DMS53 (cell line): Measurements from ENCODE around the gene SMC4.
"Not testable (repeated sequence)": the region's sequence is repeated elsewhere in the genome, so short reads cannot be mapped to it uniquely, and the experiment has no call there.

Source experiments
- DNase-seq: peaks from one replicate; lab custom pipeline; 2025; lab: John Stamatoyannopoulos, UW

SMC4 gene

DNA sequence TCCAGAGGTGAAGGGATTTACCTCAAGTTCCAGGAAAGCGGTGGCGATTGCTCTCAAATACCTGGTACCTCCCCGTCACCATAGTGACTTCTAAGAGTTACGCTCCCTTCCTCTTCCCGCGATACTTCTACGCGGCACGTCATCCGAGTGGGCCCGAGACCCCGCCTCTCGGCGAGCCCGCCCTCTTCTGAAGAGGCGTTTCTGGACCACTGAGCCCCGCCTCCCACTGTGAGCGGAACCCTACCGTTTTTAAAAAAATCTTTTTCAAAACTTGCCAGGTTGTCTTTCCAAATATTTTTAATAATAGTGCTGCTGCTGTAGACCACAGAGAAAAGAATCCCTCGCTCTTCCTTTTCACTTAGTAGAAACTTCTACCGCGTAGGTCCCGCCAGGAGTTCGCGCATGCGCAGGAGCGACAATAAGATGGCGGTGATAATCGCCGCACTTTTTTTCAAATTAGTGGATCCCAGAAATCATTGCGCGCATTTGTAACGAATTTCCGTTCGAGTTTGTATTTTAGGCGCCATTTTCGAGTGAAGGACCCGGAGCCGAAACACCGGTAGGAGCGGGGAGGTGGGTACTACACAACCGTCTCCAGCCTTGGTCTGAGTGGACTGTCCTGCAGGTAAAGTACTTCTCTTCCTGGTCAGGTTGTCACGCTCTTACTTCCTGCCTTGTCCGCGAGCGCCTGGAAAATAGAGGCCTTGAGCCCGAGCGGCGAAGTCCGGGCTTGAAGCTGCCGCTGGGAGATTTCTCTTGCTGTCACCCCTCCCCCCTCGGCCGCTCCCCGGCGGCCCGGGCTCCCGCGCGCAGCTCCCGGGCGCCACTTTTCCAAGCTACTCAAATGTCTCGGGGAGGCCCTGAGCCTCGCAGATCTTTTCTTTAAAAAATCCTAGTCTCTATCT is at the start of gene SMC4, which contains the start of gene IFT80:
Gene SMC4, plus strand, starts transcription at position 526 of the 905 bp plus-strand sequence. CDS start 1,177 bp downstream, outside the sequence.
Gene IFT80, minus strand, starts transcription at position 101 of the 905 bp plus-strand sequence. CDS start 14,625 bp downstream, outside the sequence.
- peak; percentile 97 for DNase-seq

GRCh38 chr3:160355826-160356225 is 43.6 kb upstream of the SMC4 start:
- no peak for DNase-seq

DNA sequence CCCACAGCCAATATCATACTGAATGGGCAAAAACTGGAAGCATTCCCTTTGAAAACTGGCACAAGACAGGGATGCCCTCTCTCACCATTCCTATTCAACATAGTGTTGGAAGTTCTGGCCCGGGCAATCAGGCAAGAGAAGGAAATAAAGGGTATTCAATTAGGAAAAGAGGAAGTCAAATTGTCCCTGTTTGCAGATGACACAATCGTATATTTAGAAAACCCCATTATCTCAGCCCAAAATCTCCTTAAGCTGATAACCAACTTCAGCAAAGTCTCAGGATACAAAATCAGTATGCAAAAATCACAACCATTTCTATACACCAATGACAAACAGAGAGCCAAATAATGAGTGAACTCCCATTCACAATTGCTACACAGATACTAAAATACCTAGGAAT is 36.6 kb upstream of the SMC4 start:
- not testable (repeated sequence) for DNase-seq

GRCh38 chr3:160365869-160366522 is 33.5 kb upstream of the SMC4 start:
- peak; percentile 27 for DNase-seq

DNA sequence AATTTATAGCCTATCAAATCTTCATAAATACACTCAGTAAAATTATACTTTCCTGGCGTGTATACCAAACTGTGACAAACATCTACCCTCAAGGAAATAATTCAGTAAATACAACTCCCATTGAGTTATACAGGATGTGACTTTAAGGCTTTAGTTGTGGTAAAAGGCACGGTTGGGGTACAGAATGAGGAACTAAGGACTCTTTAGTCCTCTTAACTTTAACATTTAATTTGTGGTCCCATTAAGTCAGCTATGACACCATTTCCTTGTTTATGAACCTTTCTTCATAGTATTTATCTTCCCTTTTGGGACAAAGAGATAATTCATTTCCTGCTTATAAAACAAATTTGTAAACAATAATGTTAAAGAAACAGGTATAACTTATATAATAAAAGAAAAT is 30.6 kb upstream of the SMC4 start:
- DNase-seq = peak; percentile 5

GRCh38 chr3:160369784-160370183 is 29.7 kb upstream of the SMC4 start:
- no peak for DNase-seq

DNA sequence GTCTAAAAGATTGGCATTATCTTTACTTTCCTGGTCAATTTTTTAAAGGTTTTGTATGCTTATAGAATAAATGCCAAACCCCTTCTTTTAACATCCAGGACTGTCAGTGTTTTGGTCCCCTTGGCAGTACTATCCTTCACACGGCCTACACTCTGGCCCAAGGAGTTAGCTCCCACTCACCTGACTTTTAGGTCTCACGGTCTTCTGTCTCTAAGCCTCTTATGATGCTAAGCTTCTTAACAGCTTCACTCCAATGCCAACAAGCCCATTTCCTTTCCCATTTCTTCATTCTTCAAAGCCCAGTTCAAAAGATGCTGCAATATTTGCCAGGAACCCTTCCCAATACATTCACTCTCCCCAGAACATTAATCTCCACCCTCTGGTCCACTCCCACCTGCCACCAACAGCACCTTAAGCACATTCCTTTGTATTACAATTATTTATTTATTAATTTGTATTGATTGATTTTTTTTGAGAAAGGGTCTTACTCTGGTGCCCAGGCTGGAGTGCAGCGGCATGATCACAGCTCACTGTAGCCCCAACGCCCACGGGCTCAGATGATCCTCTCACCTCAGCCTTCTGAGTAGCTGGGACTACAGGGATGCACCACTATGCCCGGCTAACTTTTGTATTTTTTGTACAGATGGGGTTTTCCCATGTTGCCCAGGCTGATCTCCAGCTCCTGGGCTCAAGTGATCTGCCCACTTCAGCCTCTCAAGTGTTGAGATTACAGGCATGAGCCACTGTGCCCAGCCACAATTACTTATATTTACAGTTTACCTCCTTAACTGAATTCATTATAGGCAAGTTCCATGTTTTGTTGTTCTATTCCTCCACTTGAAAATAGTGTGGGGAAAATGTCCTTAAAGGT is 28.2 kb upstream of the SMC4 start:
- peak; percentile 48 for DNase-seq

- DNase-seq = peak; percentile 3
These were observed 26.7 kb upstream of the SMC4 start for GRCh38 chr3:160372780-160373179.

DNA sequence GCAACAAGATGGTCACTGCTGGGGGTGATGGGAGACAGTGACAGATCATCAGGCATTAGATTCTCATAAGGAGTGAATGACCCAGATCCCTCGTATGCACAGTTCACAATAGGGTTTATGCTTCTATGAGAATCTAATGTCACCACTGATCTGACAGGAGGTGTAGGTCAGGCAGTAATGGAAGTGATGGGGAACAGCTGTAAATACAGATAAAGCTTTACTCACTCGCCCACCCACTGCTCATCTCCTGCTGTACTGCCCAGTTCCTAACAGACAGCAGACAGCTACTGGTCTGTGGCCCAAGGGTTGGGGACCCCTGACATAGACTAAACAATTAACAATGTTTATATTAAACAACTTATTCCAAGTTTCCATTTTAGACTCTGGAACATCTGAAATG is 25.8 kb upstream of the SMC4 start:
- DNase-seq = no peak

- DNase-seq = no peak
These were observed 25.0 kb upstream of the SMC4 start for GRCh38 chr3:160374472-160374871.

DNA sequence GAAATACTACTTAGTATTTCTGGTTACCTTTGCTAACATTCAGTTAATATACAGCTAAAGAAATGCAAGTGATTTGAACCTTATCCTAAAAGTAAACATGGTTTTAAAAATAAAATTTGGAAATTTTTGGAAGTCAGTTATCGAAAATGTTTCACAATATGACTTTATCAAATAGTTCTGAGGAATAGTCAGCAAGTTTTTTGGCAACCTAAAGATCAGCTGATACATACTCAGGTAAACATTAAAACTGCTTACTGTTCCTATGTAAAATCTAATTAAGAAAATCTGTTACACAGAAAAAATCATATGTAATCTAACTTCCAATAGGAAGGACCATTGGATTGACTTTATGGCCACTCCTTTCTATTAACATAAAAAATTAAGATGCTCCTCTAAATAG is 24.5 kb upstream of the SMC4 start:
- no peak for DNase-seq

DNA sequence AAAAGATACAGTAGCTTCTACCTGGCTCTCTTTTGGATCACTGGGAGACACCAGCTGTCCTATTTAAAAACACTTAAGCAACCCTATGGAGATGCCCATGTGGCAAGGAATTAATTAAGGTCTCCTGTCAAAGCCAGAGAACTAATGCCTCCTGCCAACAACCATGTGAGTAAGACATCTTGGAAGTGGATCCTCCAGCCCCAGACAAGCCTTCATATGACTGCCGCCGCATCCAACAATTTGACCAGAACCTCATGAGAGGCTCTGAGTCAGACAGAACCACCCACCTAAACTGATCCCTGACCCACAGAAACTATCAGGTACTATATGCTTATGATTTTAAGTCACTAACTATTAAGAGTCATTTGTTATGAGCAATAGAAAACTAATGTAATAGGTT is 22.8 kb upstream of the SMC4 start:
- DNase-seq = no peak

DNA sequence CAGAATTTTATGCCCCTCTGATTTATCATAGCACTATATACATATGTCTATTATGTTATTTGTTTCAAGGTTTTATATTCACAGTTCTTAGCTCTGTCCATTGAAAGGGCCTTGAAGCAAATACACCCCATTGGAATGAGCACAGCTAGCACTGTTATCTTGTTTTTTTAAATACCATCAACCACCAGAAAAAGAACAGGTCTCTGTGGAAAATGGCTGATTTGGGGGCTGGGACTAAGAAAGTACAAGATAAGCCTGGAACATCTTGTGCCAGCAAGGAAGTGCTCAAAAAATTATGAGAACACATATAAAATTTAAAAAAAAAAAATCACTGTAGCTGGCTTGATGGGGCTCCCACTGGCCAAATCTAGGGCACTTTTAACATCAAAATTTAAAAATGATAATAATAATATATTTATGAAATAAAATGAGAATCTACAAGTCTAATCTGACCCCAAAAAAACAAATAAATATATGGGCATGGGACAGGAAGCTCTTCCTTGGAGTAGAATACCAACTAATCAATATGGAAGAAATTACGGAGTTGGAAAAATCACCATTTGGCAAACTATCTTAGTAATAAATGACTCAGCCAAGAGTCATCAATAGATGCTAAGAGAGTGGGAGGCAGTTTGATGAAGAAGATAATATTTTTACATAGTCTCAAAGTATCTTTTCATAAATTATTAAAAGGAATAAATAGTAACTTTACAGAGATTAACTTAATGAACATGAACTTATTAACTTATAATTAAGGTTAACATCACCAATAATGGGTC is 20.9 kb upstream of the SMC4 start:
- DNase-seq = no peak

GRCh38 chr3:160379628-160380214 is 19.7 kb upstream of the SMC4 start:
- DNase-seq = no peak

- no peak for DNase-seq
These were observed 18.0 kb upstream of the SMC4 start for GRCh38 chr3:160381470-160381869.

DNA sequence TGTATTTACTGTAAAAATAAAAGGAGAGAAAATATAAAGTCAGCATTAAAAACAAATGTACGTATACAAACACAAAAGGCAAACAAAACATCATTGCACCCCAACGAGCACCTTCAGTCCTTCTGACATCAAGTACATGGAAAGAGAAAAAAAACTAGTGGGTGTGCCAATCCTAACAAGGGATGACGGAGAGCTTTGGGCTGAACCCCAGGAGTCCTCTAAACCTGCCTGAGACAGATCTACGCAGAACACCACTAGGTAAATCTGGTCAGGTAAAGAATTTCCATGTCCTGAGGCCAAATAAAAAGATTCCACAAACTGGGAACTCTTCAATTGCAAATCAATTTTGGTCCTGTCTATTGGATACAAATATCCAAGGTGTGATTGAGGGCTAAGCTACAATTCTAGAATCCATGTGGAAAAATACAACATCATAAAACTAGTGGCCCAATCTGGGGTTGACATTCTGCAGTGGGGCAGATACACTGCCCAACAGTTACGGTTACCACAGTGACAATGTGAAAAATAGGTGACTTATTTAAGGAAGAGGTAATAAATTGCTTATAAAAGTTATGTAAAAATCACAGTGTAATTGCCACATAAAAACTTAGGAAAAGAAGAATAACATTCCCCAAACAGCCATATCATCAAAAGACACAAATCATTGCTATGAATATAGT is 14.7 kb upstream of the SMC4 start:
- no peak for DNase-seq

GRCh38 chr3:160390565-160391138 is 8.8 kb upstream of the SMC4 start:
- peak; percentile 2 for DNase-seq

DNA sequence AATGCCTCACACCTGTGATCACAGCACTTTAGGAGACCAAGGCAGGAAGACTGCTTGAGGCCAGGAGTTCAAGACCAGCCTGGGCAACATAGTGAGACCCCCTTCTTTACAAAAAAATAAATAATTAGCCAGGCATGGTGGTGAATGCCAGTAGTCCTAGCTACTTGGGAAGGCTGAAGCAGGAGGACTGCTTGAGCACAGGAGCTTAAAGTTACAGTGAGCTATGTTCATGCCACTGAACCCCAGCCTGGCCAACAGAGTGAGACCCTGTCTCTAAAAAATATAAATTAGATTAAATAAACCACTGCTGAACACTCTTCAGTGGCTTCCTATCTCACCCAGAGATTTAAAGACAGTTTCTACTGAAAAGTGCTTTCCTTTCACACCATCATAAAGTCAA is 6.7 kb upstream of the SMC4 start:
- no peak for DNase-seq

GRCh38 chr3:160393346-160394008 is 6.0 kb upstream of the SMC4 start:
- no peak for DNase-seq

DNA sequence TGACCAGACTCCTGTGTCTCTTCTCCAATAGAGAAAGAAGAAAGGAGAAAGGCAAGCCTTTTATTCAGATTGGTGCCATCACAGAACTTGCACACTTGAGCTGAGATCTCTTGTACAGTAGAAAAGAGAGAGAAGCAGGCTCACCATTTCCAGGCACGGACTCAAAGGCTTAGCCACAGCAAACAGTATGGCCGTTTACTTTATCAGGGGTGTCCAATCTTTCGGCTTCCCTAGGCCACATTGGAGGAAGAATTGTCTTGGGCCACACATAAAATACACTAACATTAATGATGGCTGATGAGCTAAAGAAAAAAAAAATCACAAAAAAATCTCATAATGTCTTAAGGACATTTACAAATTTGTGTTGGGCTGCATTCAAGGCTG is 5.4 kb upstream of the SMC4 start:
- no peak for DNase-seq
